AG09309 (cell line): ENCODE results near the gene KRCC1.

Source experiments
- DNase-seq: peaks from one replicate; pipeline ENCODE4 v3.0.0-alpha.2; 2010; ENCODE audit warnings: low read depth
- H3K4me3 ChIP-seq: 2 replicates; pipeline ENCODE4 v1.5.1; 2011; ENCODE audit warnings: mild to moderate bottlenecking, low read depth, low read length, moderate library complexity; ENCODE audit not compliant: control insufficient read depth
- CTCF ChIP-seq: IDR thresholded peaks from 2 replicates; pipeline ENCODE4 v1.5.1; 2011; ENCODE audit warnings: mild to moderate bottlenecking, low read depth, low read length, inconsistent platforms; ENCODE audit not compliant: insufficient read depth, control insufficient read depth; ENCODE audit errors: missing control alignments

Gene KRCC1

DNA sequence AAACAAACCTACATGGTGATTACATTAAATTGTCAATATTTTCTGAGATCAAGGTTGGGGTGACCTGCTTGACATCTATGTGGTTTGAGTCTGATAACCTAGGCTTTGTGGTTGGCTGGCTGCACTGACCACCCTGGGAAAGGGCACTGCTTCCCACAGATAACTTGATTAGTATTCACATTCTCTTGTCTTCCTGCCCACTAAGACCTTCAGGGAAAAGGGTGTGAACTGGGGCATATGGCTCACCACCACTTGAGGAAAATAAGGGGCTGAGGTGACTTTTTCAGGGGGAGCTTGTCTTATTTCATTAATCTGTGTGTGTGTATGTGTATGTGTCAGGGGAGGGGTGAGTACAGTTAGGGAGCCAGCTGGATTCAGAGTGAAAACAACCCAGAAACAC lies 13.5 kb upstream of the KRCC1 start:
- no peak overlapping the region for H3K4me3 ChIP-seq
- no peak for DNase-seq
- no peak for TF ChIP-seq CTCF

- no peak for DNase-seq
These were observed 12.5 kb upstream of the KRCC1 start for GRCh38 chr2:88068044-88068443.

GRCh38 chr2:88067598-88067997 lies 12.0 kb upstream of the KRCC1 start, which contains the start of gene SMYD1:
TSS of gene SMYD1 (plus strand) at chr2:88067825. CDS start at chr2:88067865, 40 bp downstream.
- DNase-seq = no peak
- no peak for TF ChIP-seq CTCF
- no peak within 1 kb of the TSS for H3K4me3 ChIP-seq

More at GRCh38 chr2:88068044-88068443, 12.5 kb upstream of the KRCC1 start:
- no peak overlapping the region for H3K4me3 ChIP-seq
- no peak for TF ChIP-seq CTCF

DNA sequence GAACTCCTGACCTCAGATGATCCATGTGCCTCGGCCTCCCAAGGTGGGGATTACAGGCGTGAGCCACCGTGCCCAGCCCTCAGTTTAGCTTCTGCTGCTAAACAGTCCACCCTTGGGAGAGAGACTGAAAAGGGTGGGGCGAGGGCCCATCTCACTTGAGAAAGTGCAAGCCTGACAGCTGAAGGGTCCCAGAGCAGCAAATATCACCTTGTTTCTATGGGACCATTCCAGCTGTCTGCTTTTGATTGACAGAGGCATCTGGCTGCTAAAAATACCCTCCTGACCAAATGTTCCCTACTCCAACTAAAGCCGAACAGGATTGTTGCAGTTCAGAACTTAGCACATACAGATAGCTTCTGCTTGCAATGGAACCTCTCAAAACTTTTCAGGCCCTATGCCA lies 11.6 kb upstream of the KRCC1 start:
- no peak for TF ChIP-seq CTCF
- H3K4me3 ChIP-seq = no peak overlapping the region
- DNase-seq = no peak

GRCh38 chr2:88066543-88066942 lies 11.0 kb upstream of the KRCC1 start:
- TF ChIP-seq CTCF = no peak
- H3K4me3 ChIP-seq = no peak overlapping the region
- DNase-seq = no peak

GRCh38 chr2:88061295-88061694 lies 5.7 kb upstream of the KRCC1 start:
- DNase-seq = no peak
- no peak for TF ChIP-seq CTCF
- H3K4me3 ChIP-seq = no peak overlapping the region

- DNase-seq = no peak
- H3K4me3 ChIP-seq = no peak overlapping the region
- TF ChIP-seq CTCF = no peak
These were observed 5.3 kb upstream of the KRCC1 start for GRCh38 chr2:88060907-88061275.
